Keratinocyte (primary cell): ENCODE results near the gene TTC13. TPM values are rescaled to one million over a fixed set of nuclear protein-coding genes. Genes with fewer than 3 reads are reported as not detected.

ENCODE experiments used
- DNase-seq: peaks from one replicate; pipeline ENCODE4 v3.0.0-alpha.2; 2011; ENCODE audit warnings: low read depth, missing footprints, low spot score
- FAIRE-seq: peaks from 2 replicates; lab custom pipeline; 2011; peaks lifted over from hg19 to GRCh38; lab: Jason Lieb, UNC
- H2AFZ ChIP-seq: 2 replicates; pipeline ENCODE4 v1.6.0; 2012; ENCODE audit warnings: low read length, control low read depth, inconsistent platforms; ENCODE audit not compliant: control insufficient read depth
- H3K27ac ChIP-seq: 2 replicates; pipeline ENCODE4 v1.5.1; 2011; ENCODE audit warnings: low read length; ENCODE audit not compliant: control insufficient read depth, insufficient read depth
- H3K27me3 ChIP-seq: 3 replicates; pipeline ENCODE4 v1.6.0; 2011; ENCODE audit warnings: low read length; ENCODE audit not compliant: control insufficient read depth, insufficient read depth; ENCODE audit errors: extremely low read depth
- H3K36me3 ChIP-seq, 2 experiments: 2 replicates in 1 of 2; 3 replicates in 1 of 2; pipeline ENCODE4 v1.5.1; 2011; ENCODE audit warnings: low read length in 2 of 2, mild to moderate bottlenecking in 1 of 2; ENCODE audit not compliant: control insufficient read depth in 2 of 2, insufficient read depth in 2 of 2; ENCODE audit errors: extremely low read depth in 1 of 2
- H3K4me1 ChIP-seq: 3 replicates; pipeline ENCODE4 v1.5.1; 2011; ENCODE audit warnings: low read length; ENCODE audit not compliant: control insufficient read depth, insufficient read depth; ENCODE audit errors: extremely low read depth
- H3K4me2 ChIP-seq: 3 replicates; pipeline ENCODE4 v1.6.0; 2011; ENCODE audit warnings: low read depth, low read length; ENCODE audit not compliant: control insufficient read depth, insufficient read depth; ENCODE audit errors: extremely low read depth
- H3K4me3 ChIP-seq, 3 experiments: fragments of 200-600 bp in 1 of 3; sonication (generic) in 1 of 3; 2 replicates in 2 of 3; 3 replicates in 1 of 3; pipeline ENCODE4 v1.5.1; 2011 to 2016; ENCODE audit warnings: low read length in 3 of 3, mild to moderate bottlenecking in 3 of 3, control low read depth in 2 of 3, inconsistent platforms in 1 of 3, low read depth in 1 of 3, mixed read lengths in 1 of 3, mixed run types in 1 of 3, moderate library complexity in 1 of 3; ENCODE audit not compliant: control insufficient read depth in 2 of 3, insufficient read depth in 2 of 3; ENCODE audit errors: extremely low read depth in 1 of 3
- H3K79me2 ChIP-seq: 2 replicates; pipeline ENCODE4 v1.6.0; 2012; ENCODE audit warnings: low read length; ENCODE audit not compliant: control insufficient read depth, insufficient read depth
- H3K9ac ChIP-seq: 3 replicates; pipeline ENCODE4 v1.6.0; 2011; ENCODE audit warnings: low read length; ENCODE audit not compliant: control insufficient read depth, insufficient read depth; ENCODE audit errors: extremely low read depth
- H3K9me1 ChIP-seq: 3 replicates; pipeline ENCODE4 v1.6.0; 2011; ENCODE audit warnings: low read length; ENCODE audit not compliant: control insufficient read depth, insufficient read depth; ENCODE audit errors: extremely low read depth
- H3K9me3 ChIP-seq: 2 replicates; pipeline ENCODE4 v1.5.1; 2012; ENCODE audit warnings: low read depth, low read length; ENCODE audit not compliant: control insufficient read depth
- H4K20me1 ChIP-seq: 3 replicates; pipeline ENCODE4 v1.6.0; 2011; ENCODE audit warnings: low read length; ENCODE audit not compliant: control insufficient read depth, insufficient read depth; ENCODE audit errors: extremely low read depth
- CTCF ChIP-seq, 3 experiments: IDR thresholded peaks in 1 of 3; conservative IDR thresholded peaks in 1 of 3; optimal IDR thresholded peaks in 1 of 3; 2 replicates in 2 of 3; 3 replicates in 1 of 3; pipeline versions ENCODE3 to v1.5.1; 2011; ENCODE audit warnings: low read length in 3 of 3, mild to moderate bottlenecking in 3 of 3, moderate library complexity in 2 of 3, control low read depth in 1 of 3, inconsistent platforms in 1 of 3; ENCODE audit not compliant: insufficient read depth in 2 of 3; ENCODE audit errors: extremely low read depth in 1 of 3
- EZH2 ChIP-seq: IDR thresholded peaks from one replicate; pipeline ENCODE4 v1.6.1; 2012; ENCODE audit warnings: inconsistent platforms, mild to moderate bottlenecking, low read length, moderate library complexity
- dilution Hi-C: fragments of 300-500 bp; cut with MboI; formaldehyde crosslinking; loops from one replicate; pipeline ENCODE4 v1.7.0; 2020; ENCODE audit warnings: low sequenced_read_pairs; ENCODE audit not compliant: extremely low pct_ligation_motif_present
- polyA plus RNA-seq, 5 experiments: library from polyadenylated mRNA; depleted of rRNA in 3 of 5; stranded (reverse) in 3 of 5; stranded (forward) in 1 of 5; unstranded in 1 of 5; fragments of >200 nt; gene quantifications; 1 replicate in 1 of 5; 2 replicates in 3 of 5; 3 replicates in 1 of 5; pipeline versions ENCODE4 v1.2.1 to v1.2.3, GENCODE V29; 2011 to 2012; ENCODE audit warnings: missing spikeins in 2 of 5, low read depth in 1 of 5, low replicate concordance in 1 of 5

The TTC13 gene
- polyA plus RNA-seq, 1 donor (not counting 4 experiments of a cell fraction or from before 2014, with no cell fraction given): 8.3 TPM

- Histone ChIP-seq H3K27me3 (no peaks in the 10 kb centered on the region), H3K36me3 (peaks cover 0 to 1% of the 10 kb centered on the region in 2 experiments), H3K9me1 (no peaks in the 10 kb centered on the region), H3K27ac (no peak overlapping the region), H3K79me2 (no peaks in the 10 kb centered on the region), H2AFZ (no peak overlapping the region), H4K20me1 (no peaks in the 10 kb centered on the region), H3K4me3 (no peak overlapping the region), H3K9ac (no peak overlapping the region), H3K4me2 (no peak overlapping the region), H3K9me3 (no peaks in the 10 kb centered on the region), H3K4me1 (no peaks in the 10 kb centered on the region)
- DNase-seq (no peak), FAIRE-seq (no peak)
- TF ChIP-seq EZH2 (no peak), CTCF (optimal IDR thresholded peaks at IDR 0.05 in 1 of 3, IDR thresholded peaks at IDR 0.05 in 1 of 3, conservative IDR thresholded peaks at IDR 0.05 in 1 of 3; ENCODE audit: extremely low read depth in 1 of 3, insufficient read depth in 2 of 3, low read length in 3 of 3) (no peak)
- dilution Hi-C loops: no loop called here
Measured at GRCh38 chr1:230937371-230937770, 41.3 kb downstream of the TTC13 start.

- TF ChIP-seq EZH2: no peak
- no peaks in the 10 kb centered on the region for H3K9me3 ChIP-seq
- no peak overlapping the region for H3K4me2 ChIP-seq
- H3K9me1 ChIP-seq: no peaks in the 10 kb centered on the region
- dilution Hi-C loops: no loop called here
- no peak overlapping the region for H3K4me3 ChIP-seq
- H3K4me1 ChIP-seq: no peaks in the 10 kb centered on the region
- no peaks in the 10 kb centered on the region for H4K20me1 ChIP-seq
- no peak for DNase-seq
- H2AFZ ChIP-seq: no peak overlapping the region
- H3K9ac ChIP-seq: no peak overlapping the region
- peaks cover 0 to 1% of the 10 kb centered on the region in 2 experiments for H3K36me3 ChIP-seq
- H3K27ac ChIP-seq: no peak overlapping the region
- FAIRE-seq: no peak
- no peaks in the 10 kb centered on the region for H3K27me3 ChIP-seq
- H3K79me2 ChIP-seq: no peaks in the 10 kb centered on the region
Measured at GRCh38 chr1:230936475-230936874, 42.2 kb downstream of the TTC13 start.

GRCh38 chr1:230935852-230936251 is 42.8 kb downstream of the TTC13 start:
- peaks cover 3% of the 10 kb centered on the region for H3K4me1 ChIP-seq
- no peak for DNase-seq
- no peak for FAIRE-seq
- peaks cover 0 to 1% of the 10 kb centered on the region in 2 experiments for H3K36me3 ChIP-seq
- no peak overlapping the region for H2AFZ ChIP-seq
- no peaks in the 10 kb centered on the region for H3K9me1 ChIP-seq
- dilution Hi-C loops: no loop called here
- no peaks in the 10 kb centered on the region for H3K79me2 ChIP-seq
- H3K4me3 ChIP-seq: no peak overlapping the region
- no peak overlapping the region for H3K4me2 ChIP-seq
- no peak overlapping the region for H3K9ac ChIP-seq
- H3K27me3 ChIP-seq: no peaks in the 10 kb centered on the region
- no peak overlapping the region for H3K27ac ChIP-seq
- no peaks in the 10 kb centered on the region for H4K20me1 ChIP-seq
- TF ChIP-seq CTCF (optimal IDR thresholded peaks at IDR 0.05 in 1 of 3, IDR thresholded peaks at IDR 0.05 in 1 of 3, conservative IDR thresholded peaks at IDR 0.05 in 1 of 3; ENCODE audit: extremely low read depth in 1 of 3, insufficient read depth in 2 of 3, low read length in 3 of 3) (no peak), EZH2 (no peak)
- H3K9me3 ChIP-seq: no peaks in the 10 kb centered on the region
